ENCODE measurements around the gene STK17B. TPM values are rescaled to one million over a fixed set of nuclear protein-coding genes. Genes with fewer than 3 reads are reported as not detected.
"Not testable (repeated sequence)": the region's sequence is repeated elsewhere in the genome, so short reads cannot be mapped to it uniquely, and the experiment has no call there.

Gene STK17B
- total and polyA plus RNA-seq, 10 of the 15 experiments (the other 5 are each of a cell fraction or from before 2014, with no cell fraction given), result 21.2 to 108 (median 53.7) TPM

DNA sequence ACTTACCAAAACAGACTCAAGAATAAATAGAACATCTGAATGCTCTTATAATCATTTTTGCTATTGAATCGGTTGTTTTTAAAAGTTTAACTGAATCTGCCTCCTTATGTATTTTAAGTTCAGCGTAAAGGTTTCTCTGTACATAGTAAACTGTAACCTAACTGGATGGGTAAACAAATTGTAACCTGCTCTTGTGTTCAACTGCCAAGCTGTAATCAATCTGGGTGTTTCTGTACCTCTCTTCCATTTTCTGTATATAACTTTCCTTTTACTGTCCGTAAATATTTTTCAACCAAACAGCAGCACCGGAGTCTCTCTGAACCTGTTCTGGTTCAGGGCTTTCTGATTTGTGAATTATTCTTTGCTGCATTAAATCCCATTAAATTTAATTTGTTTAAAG lies 75.1 kb downstream of the STK17B start:
- 95% methylated on average over 4 of the region's 4 CpGs for WGBS (ENCODE audit: insufficient coverage, insufficient replicate concordance, low lambda C conversion rate, missing lambda C conversion rate)
- DNase-seq (ENCODE audit: low read depth, low spot score), result no peak
- TF ChIP-seq SMARCA5 (IDR thresholded peaks at IDR 0.05) (no peak), CBFB (IDR thresholded peaks at IDR 0.05; ENCODE audit: low read depth) (no peak), HDAC6 (IDR thresholded peaks at IDR 0.05; ENCODE audit: unreplicated experiment) (no peak), MTA3 (IDR thresholded peaks at IDR 0.05; ENCODE audit: borderline replicate concordance, low read length) (no peak), YY1 (IDR thresholded peaks at IDR 0.05; ENCODE audit: low read depth, low read length) (no peak), EP300 (IDR thresholded peaks at IDR 0.05; ENCODE audit: borderline replicate concordance in 1 of 2, control insufficient read depth in 1 of 2, low read depth in 2 of 2, low read length in 2 of 2) (no peak), FOXK2 (IDR thresholded peaks at IDR 0.05) (no peak), PKNOX1 (IDR thresholded peaks at IDR 0.05) (no peak), RCOR1 (conservative IDR thresholded peaks at IDR 0.05; ENCODE audit: low read depth, low read length) (no peak), FOS (IDR thresholded peaks at IDR 0.05; ENCODE audit: borderline replicate concordance, extremely low read depth, insufficient read length) (no peak), YBX1 (IDR thresholded peaks at IDR 0.05) (no peak)
- no peak overlapping the region for H3K4me3 ChIP-seq
- ChIA-PET CTCF (interaction anchor here (0.8 to 3.5 kb wide), 4 partner anchors 18 to 50 kb away, joined by 3 to 30 read pairs (median 8); partner anchors contain the start of gene DNAH7), RAD21 (ENCODE audit: unreplicated experiment) (interaction anchor here (1.0 to 7.7 kb wide), 2 partner anchors 17 to 108 kb away, joined by 3 to 126 read pairs; no protein-coding TSS in a partner anchor), SMC1A (ENCODE audit: uncharacterized antibody, unreplicated experiment) (interaction anchor here (0.8 to 9.2 kb wide), 8 partner anchors 10 to 181 kb away, joined by 3 to 147 read pairs (median 6); no protein-coding TSS in a partner anchor), POLR2A (interaction anchor here (1.3 kb wide), 1 partner anchor 71 kb away, joined by 3 read pairs; no protein-coding TSS in a partner anchor)
- no peak overlapping the region for H3K4me2 ChIP-seq (ENCODE audit: control insufficient read depth, insufficient read depth)
- BruUV-seq (replicated peaks), result no TSS peak
- H3K36me3 ChIP-seq (ENCODE audit: control insufficient read depth in 2 of 2, insufficient read depth in 2 of 2, low read length in 1 of 2), result no peaks in the 10 kb centered on the region
- peaks cover 7% of the 10 kb centered on the region for H3K4me1 ChIP-seq (ENCODE audit: control insufficient read depth, insufficient read depth, low read length)
- ATAC-seq, result no peak
- H3K79me2 ChIP-seq (ENCODE audit: control insufficient read depth, insufficient read depth, low read length), result no peaks in the 10 kb centered on the region
- H3K27me3 ChIP-seq (replicated peaks in 1 of 2; ENCODE audit: control insufficient read depth in 2 of 2, insufficient read depth in 2 of 2, low read length in 1 of 2), result no peaks in the 10 kb centered on the region
- in situ Hi-C loops (cut with MboI) (no loop called here), intact Hi-C loops (cut with micrococcal nuclease; ENCODE audit: unreplicated experiment) (no loop called here)
- no peaks in the 10 kb centered on the region for H4K20me1 ChIP-seq (ENCODE audit: control insufficient read depth, insufficient read depth)
- H2AFZ ChIP-seq (ENCODE audit: control insufficient read depth, low read depth, low read length), result no peak overlapping the region
- no peak for FAIRE-seq
- H3K27ac ChIP-seq (ENCODE audit: control insufficient read depth, insufficient read depth), result no peak overlapping the region
- H3K9ac ChIP-seq (ENCODE audit: control insufficient read depth, insufficient read depth, low read length), result no peak overlapping the region
- H3K9me3 ChIP-seq (replicated peaks; ENCODE audit: control insufficient read depth, insufficient read depth, low read length), result no peaks in the 10 kb centered on the region

DNA sequence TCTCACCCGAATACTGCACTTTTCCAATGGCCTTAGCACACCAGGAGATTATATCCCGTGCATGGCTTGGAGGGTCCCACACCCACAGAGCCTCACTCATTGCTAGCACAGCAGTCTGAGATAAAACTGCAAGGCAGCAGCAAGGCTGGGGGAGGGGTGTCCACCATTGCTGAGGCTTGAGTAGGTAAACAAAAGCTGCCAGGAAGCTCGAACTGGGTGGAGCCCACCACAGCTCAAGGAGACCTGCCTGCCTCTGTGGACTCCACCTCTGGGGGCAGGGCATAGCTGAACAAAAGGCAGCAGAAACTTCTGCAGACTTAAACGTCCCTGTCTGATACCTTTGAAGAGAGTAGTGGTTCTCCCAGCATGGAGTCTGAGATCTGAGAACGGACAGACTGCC lies 81.9 kb downstream of the STK17B start:
- H3K4me3 ChIP-seq; H3K27ac ChIP-seq (ENCODE audit: control insufficient read depth, insufficient read depth); H2AFZ ChIP-seq (ENCODE audit: control insufficient read depth, low read depth, low read length); CTCF ChIA-PET; BruUV-seq (replicated peaks); H3K27me3 ChIP-seq (replicated peaks in 1 of 2; ENCODE audit: control insufficient read depth in 2 of 2, insufficient read depth in 2 of 2, low read length in 1 of 2); H3K79me2 ChIP-seq (ENCODE audit: control insufficient read depth, insufficient read depth, low read length); H3K4me2 ChIP-seq (ENCODE audit: control insufficient read depth, insufficient read depth); POLR2A ChIA-PET; H3K9me3 ChIP-seq (replicated peaks; ENCODE audit: control insufficient read depth, insufficient read depth, low read length); H3K4me1 ChIP-seq (ENCODE audit: control insufficient read depth, insufficient read depth, low read length); DNase-seq (ENCODE audit: low read depth, low spot score); FAIRE-seq; ATAC-seq; RAD21 ChIA-PET (ENCODE audit: unreplicated experiment); H3K9ac ChIP-seq (ENCODE audit: control insufficient read depth, insufficient read depth, low read length); intact Hi-C loops (cut with micrococcal nuclease; ENCODE audit: unreplicated experiment); in situ Hi-C loops (cut with MboI); H3K36me3 ChIP-seq (ENCODE audit: control insufficient read depth in 2 of 2, insufficient read depth in 2 of 2, low read length in 1 of 2); H4K20me1 ChIP-seq (ENCODE audit: control insufficient read depth, insufficient read depth): not testable (repeated sequence)
- SMC1A ChIA-PET (ENCODE audit: uncharacterized antibody, unreplicated experiment), result interaction anchor here (2.4 kb wide), 1 partner anchor 10 kb away, joined by 9 read pairs; no protein-coding TSS in a partner anchor
- WGBS (ENCODE audit: insufficient coverage, insufficient replicate concordance, low lambda C conversion rate, missing lambda C conversion rate), result 49% methylated on average over 5 of the region's 5 CpGs

Data from GM12878 (cell line).